Measurements from ENCODE around the gene ANTKMT. TPM values are rescaled to one million over a fixed set of nuclear protein-coding genes. Genes with fewer than 3 reads are reported as not detected.
A peak's percentile ranks its signal among the peaks of the same experiment; 100 is the strongest.

Gene ANTKMT
- total RNA-seq, 1 experiment from 2014 or later: 55.0 TPM

GRCh38 chr16:694187-694862, 26.6 kb upstream of the ANTKMT start:
- Histone ChIP-seq H3K4me2 (no peak overlapping the region), H3K9me2 (ENCODE audit: insufficient read depth) (no peaks in the 10 kb centered on the region), H3K36me3 (ENCODE audit: low read depth) (no peaks in the 10 kb centered on the region), H3K79me2 (ENCODE audit: low read depth) (peaks cover 6% of the 10 kb centered on the region), H3K27me3 (ENCODE audit: insufficient read depth, low read depth) (no peaks in the 10 kb centered on the region), H3K4me3 (no peak overlapping the region), H3K4me1 (replicated peaks; ENCODE audit: insufficient read depth) (peaks cover 13% of the 10 kb centered on the region), H4K20me1 (ENCODE audit: insufficient read depth) (no peaks in the 10 kb centered on the region), H3K27ac (no peak overlapping the region), H3F3A (ENCODE audit: insufficient read depth, low read depth) (peaks cover 22% of the 10 kb centered on the region), H2AFZ (no peak overlapping the region), H3K9me3 (ENCODE audit: insufficient read depth, low read depth) (no peaks in the 10 kb centered on the region)
- CTCF ChIA-PET: no interaction called here
- no peak for DNase-seq
- TF ChIP-seq EZH2 (IDR thresholded peaks at IDR 0.05; ENCODE audit: low read depth): no peak
- no peak for TF ChIP-seq CTCF (conservative IDR thresholded peaks at IDR 0.05)
- intact Hi-C loops (cut with micrococcal nuclease; ENCODE audit: unreplicated experiment): no loop called here
- POLR2A ChIA-PET (ENCODE audit: unreplicated experiment): no interaction called here
- no TSS peak for BruUV-seq (replicated peaks)

GRCh38 chr16:694863-695354, 26.0 kb upstream of the ANTKMT start:
- Histone ChIP-seq H3K36me3 (ENCODE audit: low read depth) (no peaks in the 10 kb centered on the region), H3K9me2 (ENCODE audit: insufficient read depth) (no peaks in the 10 kb centered on the region), H3K27ac (no peak overlapping the region), H3K79me2 (ENCODE audit: low read depth) (no peaks in the 10 kb centered on the region), H3F3A (ENCODE audit: insufficient read depth, low read depth) (peaks cover 22% of the 10 kb centered on the region), H3K27me3 (ENCODE audit: insufficient read depth, low read depth) (peaks cover 3% of the 10 kb centered on the region; the same call in 1 of the 2 replicates), H4K20me1 (ENCODE audit: insufficient read depth) (no peaks in the 10 kb centered on the region), H3K9me3 (ENCODE audit: insufficient read depth, low read depth) (no peaks in the 10 kb centered on the region), H3K4me3 (no peak overlapping the region), H2AFZ (no peak overlapping the region), H3K4me1 (replicated peaks; ENCODE audit: insufficient read depth) (peaks cover 10% of the 10 kb centered on the region), H3K4me2 (no peak overlapping the region)
- intact Hi-C loops (cut with micrococcal nuclease; ENCODE audit: unreplicated experiment): no loop called here
- no peak for DNase-seq
- TF ChIP-seq CTCF (conservative IDR thresholded peaks at IDR 0.05): no peak
- no peak for TF ChIP-seq EZH2 (IDR thresholded peaks at IDR 0.05; ENCODE audit: low read depth)
- ChIA-PET CTCF (no interaction called here), POLR2A (ENCODE audit: unreplicated experiment) (interaction anchor here (1.0 kb wide), 1 partner anchor 168 kb away, joined by 10 read pairs; the partner anchor contains the start of gene CAPN15)
- BruUV-seq (replicated peaks): no TSS peak

GRCh38 chr16:695355-696089, 25.4 kb upstream of the ANTKMT start:
- POLR2A ChIA-PET (ENCODE audit: unreplicated experiment): interaction anchor here (0.7 to 1.0 kb wide), 2 partner anchors 30 to 168 kb away, joined by 6 to 10 read pairs; partner anchors contain the start of gene CAPN15
- CTCF ChIA-PET: interaction anchor here (0.5 to 1.1 kb wide), 4 partner anchors 17 to 874 kb away, joined by 3 to 12 read pairs (median 7); no protein-coding TSS in a partner anchor
- Histone ChIP-seq H3K27ac (no peak overlapping the region), H3K4me1 (replicated peaks; ENCODE audit: insufficient read depth) (peaks cover 8% of the 10 kb centered on the region), H3K27me3 (ENCODE audit: insufficient read depth, low read depth) (peaks cover 8% of the 10 kb centered on the region; the same call in 1 of the 2 replicates), H3K9me3 (ENCODE audit: insufficient read depth, low read depth) (no peaks in the 10 kb centered on the region), H3K9me2 (ENCODE audit: insufficient read depth) (no peaks in the 10 kb centered on the region), H3K36me3 (ENCODE audit: low read depth) (no peaks in the 10 kb centered on the region), H4K20me1 (ENCODE audit: insufficient read depth) (no peaks in the 10 kb centered on the region), H3K79me2 (ENCODE audit: low read depth) (no peaks in the 10 kb centered on the region), H3F3A (ENCODE audit: insufficient read depth, low read depth) (peaks cover 22% of the 10 kb centered on the region), H3K4me3 (no peak overlapping the region), H3K4me2 (0 out of 2 replicates have a peak overlapping the region, but pooled peaks have one; percentile 19), H2AFZ (no peak overlapping the region)
- DNase-seq: peak; percentile 72 to 93
- intact Hi-C loops (cut with micrococcal nuclease; ENCODE audit: unreplicated experiment): no loop called here
- TF ChIP-seq EZH2 (IDR thresholded peaks at IDR 0.05; ENCODE audit: low read depth) (no peak), CTCF (conservative IDR thresholded peaks at IDR 0.05) (no peak)
- BruUV-seq (replicated peaks): no TSS peak

All from PC-9 (cell line).